ENCODE data around the gene PIP4K2A. TPM values are rescaled to one million over a fixed set of nuclear protein-coding genes. Genes with fewer than 3 reads are reported as not detected.

The PIP4K2A gene
- total and polyA plus RNA-seq, 2 of the 8 experiments (the other 6 are each of a cell fraction or from before 2014, with no cell fraction given): 19.0 to 60.9 TPM

GRCh38 chr10:22551681-22552365 is 162.6 kb downstream of the PIP4K2A start (continued):
- TF ChIP-seq, protein P1, sequence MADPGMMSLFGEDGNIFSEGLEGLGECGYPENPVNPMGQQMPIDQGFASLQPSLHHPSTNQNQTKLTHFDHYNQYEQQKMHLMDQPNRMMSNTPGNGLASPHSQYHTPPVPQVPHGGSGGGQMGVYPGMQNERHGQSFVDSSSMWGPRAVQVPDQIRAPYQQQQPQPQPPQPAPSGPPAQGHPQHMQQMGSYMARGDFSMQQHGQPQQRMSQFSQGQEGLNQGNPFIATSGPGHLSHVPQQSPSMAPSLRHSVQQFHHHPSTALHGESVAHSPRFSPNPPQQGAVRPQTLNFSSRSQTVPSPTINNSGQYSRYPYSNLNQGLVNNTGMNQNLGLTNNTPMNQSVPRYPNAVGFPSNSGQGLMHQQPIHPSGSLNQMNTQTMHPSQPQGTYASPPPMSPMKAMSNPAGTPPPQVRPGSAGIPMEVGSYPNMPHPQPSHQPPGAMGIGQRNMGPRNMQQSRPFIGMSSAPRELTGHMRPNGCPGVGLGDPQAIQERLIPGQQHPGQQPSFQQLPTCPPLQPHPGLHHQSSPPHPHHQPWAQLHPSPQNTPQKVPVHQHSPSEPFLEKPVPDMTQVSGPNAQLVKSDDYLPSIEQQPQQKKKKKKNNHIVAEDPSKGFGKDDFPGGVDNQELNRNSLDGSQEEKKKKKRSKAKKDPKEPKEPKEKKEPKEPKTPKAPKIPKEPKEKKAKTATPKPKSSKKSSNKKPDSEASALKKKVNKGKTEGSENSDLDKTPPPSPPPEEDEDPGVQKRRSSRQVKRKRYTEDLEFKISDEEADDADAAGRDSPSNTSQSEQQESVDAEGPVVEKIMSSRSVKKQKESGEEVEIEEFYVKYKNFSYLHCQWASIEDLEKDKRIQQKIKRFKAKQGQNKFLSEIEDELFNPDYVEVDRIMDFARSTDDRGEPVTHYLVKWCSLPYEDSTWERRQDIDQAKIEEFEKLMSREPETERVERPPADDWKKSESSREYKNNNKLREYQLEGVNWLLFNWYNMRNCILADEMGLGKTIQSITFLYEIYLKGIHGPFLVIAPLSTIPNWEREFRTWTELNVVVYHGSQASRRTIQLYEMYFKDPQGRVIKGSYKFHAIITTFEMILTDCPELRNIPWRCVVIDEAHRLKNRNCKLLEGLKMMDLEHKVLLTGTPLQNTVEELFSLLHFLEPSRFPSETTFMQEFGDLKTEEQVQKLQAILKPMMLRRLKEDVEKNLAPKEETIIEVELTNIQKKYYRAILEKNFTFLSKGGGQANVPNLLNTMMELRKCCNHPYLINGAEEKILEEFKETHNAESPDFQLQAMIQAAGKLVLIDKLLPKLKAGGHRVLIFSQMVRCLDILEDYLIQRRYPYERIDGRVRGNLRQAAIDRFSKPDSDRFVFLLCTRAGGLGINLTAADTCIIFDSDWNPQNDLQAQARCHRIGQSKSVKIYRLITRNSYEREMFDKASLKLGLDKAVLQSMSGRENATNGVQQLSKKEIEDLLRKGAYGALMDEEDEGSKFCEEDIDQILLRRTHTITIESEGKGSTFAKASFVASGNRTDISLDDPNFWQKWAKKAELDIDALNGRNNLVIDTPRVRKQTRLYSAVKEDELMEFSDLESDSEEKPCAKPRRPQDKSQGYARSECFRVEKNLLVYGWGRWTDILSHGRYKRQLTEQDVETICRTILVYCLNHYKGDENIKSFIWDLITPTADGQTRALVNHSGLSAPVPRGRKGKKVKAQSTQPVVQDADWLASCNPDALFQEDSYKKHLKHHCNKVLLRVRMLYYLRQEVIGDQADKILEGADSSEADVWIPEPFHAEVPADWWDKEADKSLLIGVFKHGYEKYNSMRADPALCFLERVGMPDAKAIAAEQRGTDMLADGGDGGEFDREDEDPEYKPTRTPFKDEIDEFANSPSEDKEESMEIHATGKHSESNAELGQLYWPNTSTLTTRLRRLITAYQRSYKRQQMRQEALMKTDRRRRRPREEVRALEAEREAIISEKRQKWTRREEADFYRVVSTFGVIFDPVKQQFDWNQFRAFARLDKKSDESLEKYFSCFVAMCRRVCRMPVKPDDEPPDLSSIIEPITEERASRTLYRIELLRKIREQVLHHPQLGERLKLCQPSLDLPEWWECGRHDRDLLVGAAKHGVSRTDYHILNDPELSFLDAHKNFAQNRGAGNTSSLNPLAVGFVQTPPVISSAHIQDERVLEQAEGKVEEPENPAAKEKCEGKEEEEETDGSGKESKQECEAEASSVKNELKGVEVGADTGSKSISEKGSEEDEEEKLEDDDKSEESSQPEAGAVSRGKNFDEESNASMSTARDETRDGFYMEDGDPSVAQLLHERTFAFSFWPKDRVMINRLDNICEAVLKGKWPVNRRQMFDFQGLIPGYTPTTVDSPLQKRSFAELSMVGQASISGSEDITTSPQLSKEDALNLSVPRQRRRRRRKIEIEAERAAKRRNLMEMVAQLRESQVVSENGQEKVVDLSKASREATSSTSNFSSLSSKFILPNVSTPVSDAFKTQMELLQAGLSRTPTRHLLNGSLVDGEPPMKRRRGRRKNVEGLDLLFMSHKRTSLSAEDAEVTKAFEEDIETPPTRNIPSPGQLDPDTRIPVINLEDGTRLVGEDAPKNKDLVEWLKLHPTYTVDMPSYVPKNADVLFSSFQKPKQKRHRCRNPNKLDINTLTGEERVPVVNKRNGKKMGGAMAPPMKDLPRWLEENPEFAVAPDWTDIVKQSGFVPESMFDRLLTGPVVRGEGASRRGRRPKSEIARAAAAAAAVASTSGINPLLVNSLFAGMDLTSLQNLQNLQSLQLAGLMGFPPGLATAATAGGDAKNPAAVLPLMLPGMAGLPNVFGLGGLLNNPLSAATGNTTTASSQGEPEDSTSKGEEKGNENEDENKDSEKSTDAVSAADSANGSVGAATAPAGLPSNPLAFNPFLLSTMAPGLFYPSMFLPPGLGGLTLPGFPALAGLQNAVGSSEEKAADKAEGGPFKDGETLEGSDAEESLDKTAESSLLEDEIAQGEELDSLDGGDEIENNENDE (IDR thresholded peaks at IDR 0.05; ENCODE audit: insufficient replicate concordance, low read length): no peak
- no peak for TF ChIP-seq MAFK (IDR thresholded peaks at IDR 0.05; ENCODE audit: low read depth, low read length)

Data from H1 (cell line).